Measurements from ENCODE around the gene RHOD.

RHOD gene

DNA sequence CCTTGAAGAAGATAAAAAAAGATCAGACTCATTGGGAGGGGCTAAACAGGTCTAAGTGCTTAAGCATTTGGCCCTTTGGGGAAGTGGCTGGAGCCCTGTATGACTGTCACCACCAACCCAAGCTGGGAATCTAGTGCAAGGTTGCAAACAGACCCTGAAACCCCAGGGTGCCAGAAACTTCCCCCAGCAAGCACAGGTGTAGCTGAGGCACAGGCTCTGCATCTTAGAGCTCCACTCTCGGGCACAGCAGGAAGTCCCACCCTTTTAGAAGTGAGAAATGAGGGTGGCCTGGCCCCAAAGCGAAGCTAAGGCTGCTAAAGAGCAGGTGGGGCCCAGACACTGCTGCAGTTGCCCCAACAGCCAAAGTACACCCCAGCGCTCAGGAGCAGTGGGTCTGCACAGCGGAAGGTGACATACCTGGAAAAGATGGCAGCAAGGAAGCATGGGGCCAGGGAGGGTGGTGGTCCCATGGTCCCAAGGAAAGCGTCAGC, 56.6 kb downstream of the RHOD start:
- Histone ChIP-seq H3K9me3 (ENCODE audit: control insufficient read depth, low read length) (no peaks in the 10 kb centered on the region), H3K27me3 (ENCODE audit: control insufficient read depth, insufficient read depth, low read length, poor library complexity, severe bottlenecking) (peaks cover 8% of the 10 kb centered on the region), H3K36me3 (ENCODE audit: control insufficient read depth, insufficient read depth, low read length) (no peaks in the 10 kb centered on the region), H3K4me3 (ENCODE audit: insufficient read depth, low read depth, low read length) (no peak overlapping the region), H3K27ac (ENCODE audit: insufficient read depth, low read depth, low read length, poor library complexity, severe bottlenecking) (no peak overlapping the region), H3K4me1 (ENCODE audit: control insufficient read depth, insufficient read depth, low read length) (no peaks in the 10 kb centered on the region)
- 87 to 90% methylated on average over 5 of the region's 5 CpGs for WGBS, 2 experiments

DNA sequence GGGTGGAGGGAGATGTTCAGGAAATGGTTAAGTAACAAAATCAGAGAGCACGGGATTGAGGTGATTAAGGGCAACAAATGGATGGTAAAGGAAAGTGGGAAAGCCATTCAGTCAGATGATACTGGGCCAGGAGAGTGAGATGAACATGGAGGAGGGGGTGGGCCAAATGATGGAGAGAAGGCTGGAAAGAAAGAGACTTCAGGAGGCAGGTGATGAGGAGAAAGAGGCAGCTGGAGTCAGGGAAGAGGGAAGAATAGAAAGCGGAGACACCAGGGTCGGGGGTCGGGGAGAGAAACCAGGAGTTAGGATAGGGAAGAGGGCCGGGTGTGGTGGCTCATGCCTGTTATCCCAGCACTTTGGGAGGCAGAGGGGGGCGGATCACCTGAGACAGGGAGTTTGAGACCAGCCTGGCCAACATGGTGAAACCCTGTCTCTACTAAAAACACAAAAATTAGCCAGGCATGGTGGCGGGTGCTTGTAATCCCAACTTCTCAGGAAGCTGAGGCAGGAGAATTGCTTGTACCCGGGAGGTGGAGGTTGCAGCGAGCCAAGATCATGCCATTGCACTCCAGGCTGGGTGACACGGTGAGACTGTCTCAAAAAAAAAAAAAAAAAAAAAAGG, 57.7 kb downstream of the RHOD start:
- WGBS, 2 experiments = 83 to 87% methylated on average over 10 of the region's 10 CpGs
- Histone ChIP-seq H3K9me3 (ENCODE audit: control insufficient read depth, low read length) (no peaks in the 10 kb centered on the region), H3K4me3 (ENCODE audit: insufficient read depth, low read depth, low read length) (no peak overlapping the region), H3K27me3 (ENCODE audit: control insufficient read depth, insufficient read depth, low read length, poor library complexity, severe bottlenecking) (peaks cover 8% of the 10 kb centered on the region), H3K27ac (ENCODE audit: insufficient read depth, low read depth, low read length, poor library complexity, severe bottlenecking) (no peak overlapping the region), H3K4me1 (ENCODE audit: control insufficient read depth, insufficient read depth, low read length) (no peaks in the 10 kb centered on the region), H3K36me3 (ENCODE audit: control insufficient read depth, insufficient read depth, low read length) (no peaks in the 10 kb centered on the region)

DNA sequence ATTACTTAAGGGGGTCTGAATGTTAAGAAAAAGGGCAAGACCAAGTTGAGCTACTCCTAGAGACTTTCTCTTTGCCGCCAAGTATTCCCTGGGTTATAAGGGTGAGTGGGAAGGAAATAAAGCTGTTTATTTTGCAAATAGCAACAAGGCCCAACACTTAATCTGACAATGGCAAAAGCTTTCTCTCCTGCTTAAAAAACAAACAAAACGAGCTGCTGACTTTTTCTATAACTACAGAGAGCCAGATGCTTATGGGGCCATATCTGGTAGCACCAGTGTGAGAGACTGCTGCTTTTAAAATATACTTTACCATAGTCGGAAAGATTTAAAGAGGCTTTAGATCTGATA, 60.1 kb downstream of the RHOD start:
- Histone ChIP-seq H3K27ac (ENCODE audit: insufficient read depth, low read depth, low read length, poor library complexity, severe bottlenecking) (no peak overlapping the region), H3K4me1 (ENCODE audit: control insufficient read depth, insufficient read depth, low read length) (no peaks in the 10 kb centered on the region), H3K4me3 (ENCODE audit: insufficient read depth, low read depth, low read length) (no peak overlapping the region), H3K27me3 (ENCODE audit: control insufficient read depth, insufficient read depth, low read length, poor library complexity, severe bottlenecking) (peaks cover 8% of the 10 kb centered on the region), H3K9me3 (ENCODE audit: control insufficient read depth, low read length) (no peaks in the 10 kb centered on the region), H3K36me3 (ENCODE audit: control insufficient read depth, insufficient read depth, low read length) (no peaks in the 10 kb centered on the region)
- WGBS, 2 experiments = 85 to 89% methylated on average over 3 of the region's 3 CpGs

DNA sequence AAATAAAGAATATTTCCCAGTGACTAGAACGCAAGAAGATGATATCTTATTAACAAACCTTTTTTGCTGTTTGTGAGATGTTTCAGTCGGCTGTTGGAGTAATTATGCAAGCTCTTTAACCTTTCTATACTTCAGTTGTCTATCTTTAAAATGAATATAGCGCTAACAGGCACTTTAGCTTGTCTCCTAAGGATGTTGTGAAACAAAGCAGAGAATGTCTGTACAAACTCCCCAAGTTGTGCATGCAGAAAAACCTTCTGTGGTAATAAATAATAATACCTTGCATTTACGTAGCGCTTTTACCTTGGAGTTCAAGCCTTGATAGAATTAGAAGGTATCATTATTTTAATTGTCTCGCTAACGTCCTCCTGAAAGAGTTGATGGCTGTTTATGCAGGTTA, 60.5 kb downstream of the RHOD start:
- H3K4me1 ChIP-seq (ENCODE audit: control insufficient read depth, insufficient read depth, low read length) = no peaks in the 10 kb centered on the region
- no peak overlapping the region for H3K27ac ChIP-seq (ENCODE audit: insufficient read depth, low read depth, low read length, poor library complexity, severe bottlenecking)
- peak overlapping the region; percentile 28 for H3K4me3 ChIP-seq (ENCODE audit: insufficient read depth, low read depth, low read length)
- 83 to 86% methylated on average over 4 to 7 of the region's 7 CpGs for WGBS, 2 experiments
- H3K9me3 ChIP-seq (ENCODE audit: control insufficient read depth, low read length) = no peaks in the 10 kb centered on the region
- peaks cover 8% of the 10 kb centered on the region for H3K27me3 ChIP-seq (ENCODE audit: control insufficient read depth, insufficient read depth, low read length, poor library complexity, severe bottlenecking)
- no peaks in the 10 kb centered on the region for H3K36me3 ChIP-seq (ENCODE audit: control insufficient read depth, insufficient read depth, low read length)

DNA sequence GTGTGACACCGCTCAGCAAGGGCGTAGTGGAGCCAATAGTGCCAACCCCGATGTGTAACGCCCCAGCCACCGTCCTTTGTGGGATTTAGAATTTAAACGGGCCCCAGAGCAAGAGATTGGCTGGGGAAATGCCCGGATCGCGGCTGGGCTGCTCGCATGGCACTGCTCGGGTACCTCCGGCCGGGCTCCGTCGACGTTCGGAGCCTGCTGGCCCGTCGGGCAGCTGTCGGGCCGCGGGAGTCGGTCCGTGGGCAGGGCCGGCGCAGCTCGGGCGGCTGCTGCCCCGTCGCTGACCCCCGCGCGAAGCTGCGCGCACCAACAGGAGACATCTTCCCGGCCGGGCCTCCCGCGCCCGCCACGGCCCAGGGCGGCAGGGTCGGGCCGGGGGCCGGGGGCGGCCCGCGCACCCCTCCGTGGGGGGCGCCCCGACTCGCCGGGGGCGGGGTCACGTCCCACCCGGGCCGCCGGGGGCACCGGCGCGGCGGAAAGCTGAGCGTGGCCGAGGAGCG, 61.1 kb downstream of the RHOD start:
- H3K27me3 ChIP-seq (ENCODE audit: control insufficient read depth, insufficient read depth, low read length, poor library complexity, severe bottlenecking) = peaks cover 8% of the 10 kb centered on the region
- no peaks in the 10 kb centered on the region for H3K4me1 ChIP-seq (ENCODE audit: control insufficient read depth, insufficient read depth, low read length)
- no peaks in the 10 kb centered on the region for H3K9me3 ChIP-seq (ENCODE audit: control insufficient read depth, low read length)
- H3K4me3 ChIP-seq (ENCODE audit: insufficient read depth, low read depth, low read length) = peak overlapping the region; percentile 56
- H3K27ac ChIP-seq (ENCODE audit: insufficient read depth, low read depth, low read length, poor library complexity, severe bottlenecking) = no peak overlapping the region
- H3K36me3 ChIP-seq (ENCODE audit: control insufficient read depth, insufficient read depth, low read length) = no peaks in the 10 kb centered on the region
- WGBS, 2 experiments = 5 to 6% methylated on average over 65 of the region's 65 CpGs

DNA sequence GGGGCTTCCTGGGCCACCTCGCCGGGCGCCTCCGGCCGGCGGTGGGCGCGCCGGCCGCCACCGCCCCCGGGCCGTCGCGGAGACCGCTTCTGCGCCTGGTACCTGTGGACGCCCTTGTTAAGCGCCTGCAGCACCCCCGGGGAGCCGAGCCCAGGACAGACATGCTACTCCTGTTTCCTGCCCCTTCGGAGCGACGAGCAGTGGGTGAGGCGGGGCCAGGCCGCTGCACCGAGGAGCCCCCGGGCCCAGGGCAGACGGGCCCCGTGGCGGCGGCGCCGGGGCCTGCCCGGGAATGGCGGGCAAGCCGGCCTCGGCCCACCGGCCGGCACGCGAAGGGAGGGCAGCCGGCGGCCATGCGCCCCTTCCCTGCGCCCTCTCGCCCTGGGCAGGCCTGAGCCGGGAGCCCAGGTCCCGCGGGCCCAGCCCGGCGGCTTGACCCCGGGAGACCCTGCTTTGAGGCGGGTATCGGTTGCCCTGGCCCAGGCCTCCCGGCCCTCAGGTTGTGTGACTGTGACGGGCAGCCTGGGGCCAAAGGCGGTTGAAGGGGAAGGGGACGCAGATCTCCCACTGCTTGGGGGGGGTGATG, 61.6 kb downstream of the RHOD start:
- peak overlapping the region; percentile 91 for H3K27ac ChIP-seq (ENCODE audit: insufficient read depth, low read depth, low read length, poor library complexity, severe bottlenecking)

DNA sequence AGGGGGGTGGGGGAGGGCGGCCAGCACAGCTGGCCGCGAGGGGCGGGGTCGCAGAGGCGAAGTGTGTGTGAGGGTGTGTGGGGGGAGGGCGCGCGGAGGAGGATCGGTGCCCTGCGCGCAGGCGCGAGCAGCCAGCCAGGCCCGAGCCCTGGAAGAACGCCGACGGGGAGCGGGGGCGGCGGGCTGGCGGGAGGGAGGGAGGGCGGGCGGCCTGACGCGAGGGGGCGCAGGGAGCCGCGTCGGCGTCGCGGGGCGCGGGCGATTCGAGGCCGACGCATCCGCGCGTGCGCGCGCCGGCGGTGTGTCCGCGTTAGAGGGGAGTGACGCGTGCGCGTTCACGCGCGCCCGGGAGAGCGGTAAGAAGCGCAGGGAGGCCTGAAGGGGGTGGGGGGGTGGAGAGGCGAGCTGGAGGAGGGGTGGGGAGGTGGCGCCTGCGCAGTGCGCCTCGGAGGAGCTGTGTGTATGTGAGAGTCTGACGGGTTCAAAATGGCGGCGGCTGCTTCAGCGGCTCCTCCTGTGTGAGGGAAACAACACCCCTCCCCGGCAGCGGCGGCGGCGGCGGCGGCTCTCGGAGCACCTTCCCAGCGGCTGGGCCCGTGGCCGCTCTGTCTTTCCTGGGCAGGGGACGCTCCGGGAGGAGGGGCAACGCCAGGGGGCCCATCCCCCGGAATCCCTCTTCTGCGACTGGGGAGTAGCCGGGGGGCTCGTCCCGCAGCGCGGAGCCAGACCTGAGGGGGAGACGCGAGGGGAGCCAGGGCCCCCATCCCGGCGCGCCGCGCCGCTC, 62.3 kb downstream of the RHOD start, which contains the start of gene KDM2A:
KDM2A (plus strand) TSS at position 463 of the 784 bp plus-strand sequence. CDS start 2,054 bp downstream, outside the sequence.
- WGBS, 2 experiments = 0% methylated on average over 97 of the region's 97 CpGs

More for the DNA sequence above, 61.6 kb downstream of the RHOD start:
- H3K4me3 ChIP-seq (ENCODE audit: insufficient read depth, low read depth, low read length) = peak overlapping the region; percentile 56
- H3K4me1 ChIP-seq (ENCODE audit: control insufficient read depth, insufficient read depth, low read length) = no peaks in the 10 kb centered on the region
- no peaks in the 10 kb centered on the region for H3K36me3 ChIP-seq (ENCODE audit: control insufficient read depth, insufficient read depth, low read length)
- H3K9me3 ChIP-seq (ENCODE audit: control insufficient read depth, low read length) = no peaks in the 10 kb centered on the region
- 1% methylated on average over 59 of the region's 59 CpGs for WGBS, 2 experiments
- peaks cover 8% of the 10 kb centered on the region for H3K27me3 ChIP-seq (ENCODE audit: control insufficient read depth, insufficient read depth, low read length, poor library complexity, severe bottlenecking)

DNA sequence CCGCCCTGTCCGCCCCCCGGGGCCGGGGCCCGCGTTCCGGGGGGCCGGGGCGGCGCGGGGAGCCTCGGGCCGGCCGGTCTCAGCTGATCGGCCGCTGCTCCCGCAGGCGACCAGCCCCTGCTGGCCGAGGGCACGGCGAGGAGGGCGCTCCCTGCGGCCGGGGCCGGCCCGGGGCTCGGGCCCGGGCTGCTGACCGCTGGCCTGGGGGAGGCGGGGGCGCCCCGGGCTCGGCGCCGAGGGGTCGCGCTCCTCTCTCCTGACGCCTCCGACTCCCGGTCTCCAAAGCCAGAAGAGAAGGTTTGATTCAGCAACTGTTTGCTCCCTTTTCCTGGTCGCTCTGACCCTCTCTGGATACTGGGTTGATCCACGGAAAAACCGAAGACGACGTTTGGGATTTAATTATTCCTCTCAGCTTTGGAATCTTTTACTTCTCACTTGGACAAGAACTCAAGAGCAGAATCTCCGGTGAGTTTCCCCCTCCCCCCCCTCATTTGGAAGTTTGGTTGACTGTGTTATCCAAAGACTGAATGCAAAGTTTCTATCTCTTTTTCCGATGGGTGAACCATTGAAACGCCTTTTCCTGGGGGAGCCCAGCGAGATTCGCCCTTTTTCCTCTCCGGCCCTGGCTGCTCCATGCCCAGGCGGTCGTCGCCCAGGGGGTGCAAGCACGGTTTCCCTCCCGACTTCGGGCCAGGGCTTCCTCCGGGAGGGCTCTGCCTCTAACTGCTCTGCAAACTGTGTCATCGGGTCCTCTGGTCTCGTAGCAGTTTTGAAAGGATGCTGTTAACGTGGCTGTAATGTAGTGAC, 63.1 kb downstream of the RHOD start:
- H3K36me3 ChIP-seq (ENCODE audit: control insufficient read depth, insufficient read depth, low read length) = peaks cover 4% of the 10 kb centered on the region
- no peaks in the 10 kb centered on the region for H3K9me3 ChIP-seq (ENCODE audit: control insufficient read depth, low read length)
- H3K27ac ChIP-seq (ENCODE audit: insufficient read depth, low read depth, low read length, poor library complexity, severe bottlenecking) = peak overlapping the region; percentile 86
- H3K4me1 ChIP-seq (ENCODE audit: control insufficient read depth, insufficient read depth, low read length) = no peaks in the 10 kb centered on the region
- H3K27me3 ChIP-seq (ENCODE audit: control insufficient read depth, insufficient read depth, low read length, poor library complexity, severe bottlenecking) = peaks cover 8% of the 10 kb centered on the region
- H3K4me3 ChIP-seq (ENCODE audit: insufficient read depth, low read depth, low read length) = peak overlapping the region; percentile 84
- WGBS, 2 experiments = 0 to 1% methylated on average over 61 of the region's 61 CpGs

More for the DNA sequence above, 62.3 kb downstream of the RHOD start, which contains the start of gene KDM2A:
- peaks cover 8% of the 10 kb centered on the region for H3K27me3 ChIP-seq (ENCODE audit: control insufficient read depth, insufficient read depth, low read length, poor library complexity, severe bottlenecking)
- H3K4me1 ChIP-seq (ENCODE audit: control insufficient read depth, insufficient read depth, low read length) = no peaks in the 10 kb centered on the region
- no peaks in the 10 kb centered on the region for H3K9me3 ChIP-seq (ENCODE audit: control insufficient read depth, low read length)
- peak within 1 kb of the TSS; percentile 91 for H3K27ac ChIP-seq (ENCODE audit: insufficient read depth, low read depth, low read length, poor library complexity, severe bottlenecking)
- peaks cover 4% of the 10 kb centered on the region for H3K36me3 ChIP-seq (ENCODE audit: control insufficient read depth, insufficient read depth, low read length)
- H3K4me3 ChIP-seq (ENCODE audit: insufficient read depth, low read depth, low read length) = peak within 1 kb of the TSS; percentile 84

DNA sequence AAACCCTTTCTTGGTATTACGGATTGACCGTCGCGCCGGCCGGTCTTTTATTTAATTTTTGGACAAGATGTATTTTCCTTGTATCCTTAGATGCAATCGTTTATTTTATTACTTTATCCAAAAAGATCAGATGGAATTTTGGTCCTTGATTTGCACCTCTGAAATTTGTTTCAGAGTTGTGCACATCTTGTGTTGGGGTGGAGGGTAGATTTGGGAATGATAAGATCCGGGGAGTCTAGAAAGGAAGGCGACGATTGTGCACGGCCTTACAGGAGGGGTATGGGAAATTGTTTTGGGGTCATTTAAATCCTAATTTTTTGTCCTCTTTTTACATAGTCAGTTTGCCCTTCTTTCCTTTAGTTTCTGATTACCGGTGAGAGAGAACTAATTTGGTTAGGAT, 63.8 kb downstream of the RHOD start:
- peaks cover 8% of the 10 kb centered on the region for H3K27me3 ChIP-seq (ENCODE audit: control insufficient read depth, insufficient read depth, low read length, poor library complexity, severe bottlenecking)
- 0 to 2% methylated on average over 12 of the region's 12 CpGs for WGBS, 2 experiments
- H3K36me3 ChIP-seq (ENCODE audit: control insufficient read depth, insufficient read depth, low read length) = peaks cover 4% of the 10 kb centered on the region
- H3K4me1 ChIP-seq (ENCODE audit: control insufficient read depth, insufficient read depth, low read length) = no peaks in the 10 kb centered on the region
- H3K9me3 ChIP-seq (ENCODE audit: control insufficient read depth, low read length) = no peaks in the 10 kb centered on the region
- peak overlapping the region; percentile 84 for H3K4me3 ChIP-seq (ENCODE audit: insufficient read depth, low read depth, low read length)
- H3K27ac ChIP-seq (ENCODE audit: insufficient read depth, low read depth, low read length, poor library complexity, severe bottlenecking) = no peak overlapping the region

Data from ectodermal cell (in vitro differentiated cells).